ENCODE measurements around the gene SEC61B. TPM values are rescaled to one million over a fixed set of nuclear protein-coding genes. Genes with fewer than 3 reads are reported as not detected.

The SEC61B gene
- polyA plus RNA-seq, 1 experiment, result 207 TPM

DNA sequence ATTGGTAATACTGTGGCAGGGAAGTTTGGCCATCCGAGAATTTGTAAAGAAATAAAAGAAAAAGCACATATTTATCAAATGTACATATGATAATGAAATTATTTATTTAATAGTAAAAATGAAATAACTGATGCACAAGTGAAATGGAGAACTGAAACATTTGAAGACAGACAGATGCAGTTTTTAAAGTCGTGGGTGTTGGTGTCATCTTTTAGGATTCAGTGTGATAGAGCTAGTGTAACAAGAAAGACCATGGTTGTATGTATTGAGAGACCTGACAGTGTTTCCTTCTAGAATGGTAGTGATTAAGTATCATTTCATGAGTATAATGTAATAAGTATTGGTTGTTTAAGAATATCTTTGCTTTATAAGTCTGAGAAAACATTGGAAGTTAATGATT lies 2.4 kb downstream of the SEC61B start:
- Histone ChIP-seq H3K9me3 (ENCODE audit: control insufficient read depth, insufficient read depth, low read length) (no peaks in the 10 kb centered on the region; the same call in 1 of the 2 replicates), H3K4me3 (ENCODE audit: low read depth, low read length) (no peak overlapping the region), H3K27me3 (ENCODE audit: control insufficient read depth, insufficient read depth, low read length) (no peaks in the 10 kb centered on the region), H3K27ac (ENCODE audit: low read depth, low read length) (no peak overlapping the region)
- ChIA-PET CTCF (no interaction called here), POLR2A (no interaction called here)
- no peak for TF ChIP-seq CTCF (IDR thresholded peaks at IDR 0.05; ENCODE audit: low read depth, low read length)
- DNase-seq (ENCODE audit: low read depth, low spot score), result no peak

DNA sequence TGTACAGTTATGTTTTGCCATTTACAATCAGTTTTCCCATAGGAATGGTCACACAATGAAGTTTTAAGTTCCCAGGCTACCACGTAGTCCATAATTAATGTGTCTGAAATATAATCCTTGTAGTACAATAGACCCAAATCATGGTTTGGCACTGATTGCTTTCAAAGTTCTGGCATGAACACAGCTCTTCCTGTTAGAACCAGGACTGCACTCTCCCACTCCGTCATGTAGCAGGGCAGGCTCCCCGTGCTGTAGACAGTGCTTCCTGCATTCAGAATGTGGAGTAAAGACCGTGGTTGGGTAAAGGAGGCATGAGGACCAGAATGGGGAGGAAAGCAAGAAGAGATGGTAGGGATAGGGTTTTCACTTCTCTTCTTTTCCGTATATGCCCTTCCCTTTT lies 4.0 kb downstream of the SEC61B start:
- ChIA-PET CTCF (interaction anchor here (1.5 kb wide), 1 partner anchor 41 kb away, joined by 3 read pairs; no protein-coding TSS in a partner anchor), POLR2A (no interaction called here)
- no peak overlapping the region for H3K4me3 ChIP-seq (ENCODE audit: low read depth, low read length)
- no peak for TF ChIP-seq CTCF (IDR thresholded peaks at IDR 0.05; ENCODE audit: low read depth, low read length)
- H3K27ac ChIP-seq (ENCODE audit: low read depth, low read length), result no peak overlapping the region
- H3K27me3 ChIP-seq (ENCODE audit: control insufficient read depth, insufficient read depth, low read length), result no peaks in the 10 kb centered on the region
- DNase-seq (ENCODE audit: low read depth, low spot score), result no peak
- H3K9me3 ChIP-seq (ENCODE audit: control insufficient read depth, insufficient read depth, low read length), result no peaks in the 10 kb centered on the region; the same call in 1 of the 2 replicates

- no peak for TF ChIP-seq CTCF (IDR thresholded peaks at IDR 0.05; ENCODE audit: low read depth, low read length)
- no peaks in the 10 kb centered on the region for H3K9me3 ChIP-seq (ENCODE audit: control insufficient read depth, insufficient read depth, low read length)
- H3K27ac ChIP-seq (ENCODE audit: low read depth, low read length), result no peak overlapping the region
- no peaks in the 10 kb centered on the region for H3K27me3 ChIP-seq (ENCODE audit: control insufficient read depth, insufficient read depth, low read length)
- ChIA-PET POLR2A (no interaction called here), CTCF (interaction anchor here (3.6 kb wide), 1 partner anchor 45 kb away, joined by 15 read pairs; no protein-coding TSS in a partner anchor)
- no peak for DNase-seq (ENCODE audit: low read depth, low spot score)
- H3K4me3 ChIP-seq (ENCODE audit: low read depth, low read length), result no peak overlapping the region
Observed at GRCh38 chr9:99230206-99230605, 8.1 kb downstream of the SEC61B start.

GRCh38 chr9:99231711-99232110 lies 9.6 kb downstream of the SEC61B start:
- DNase-seq (ENCODE audit: low read depth, low spot score), result no peak
- POLR2A ChIA-PET, result interaction anchor here (2.8 kb wide), 1 partner anchor 10 kb away, joined by 22 read pairs; the partner anchor contains the start of genes ALG2 and SEC61B
- H3K27me3 ChIP-seq (ENCODE audit: control insufficient read depth, insufficient read depth, low read length), result no peaks in the 10 kb centered on the region
- H3K4me3 ChIP-seq (ENCODE audit: low read depth, low read length), result no peak overlapping the region
- TF ChIP-seq CTCF (IDR thresholded peaks at IDR 0.05; ENCODE audit: low read depth, low read length), result peak; percentile 61
- H3K9me3 ChIP-seq (ENCODE audit: control insufficient read depth, insufficient read depth, low read length), result no peaks in the 10 kb centered on the region
- CTCF ChIA-PET, result interaction anchor here (0.8 to 3.6 kb wide), 19 partner anchors 9 to 991 kb away, joined by 3 to 21 read pairs (median 4); partner anchors contain the start of genes ALG2 and SEC61B
- H3K27ac ChIP-seq (ENCODE audit: low read depth, low read length), result no peak overlapping the region

GRCh38 chr9:99234618-99235017 lies 12.5 kb downstream of the SEC61B start:
- no peak overlapping the region for H3K27ac ChIP-seq (ENCODE audit: low read depth, low read length)
- POLR2A ChIA-PET, result no interaction called here
- H3K27me3 ChIP-seq (ENCODE audit: control insufficient read depth, insufficient read depth, low read length), result no peaks in the 10 kb centered on the region
- CTCF ChIA-PET, result interaction anchor here (0.5 to 1.1 kb wide), 2 partner anchors 50 to 988 kb away, joined by 5 to 6 read pairs; no protein-coding TSS in a partner anchor
- TF ChIP-seq CTCF (IDR thresholded peaks at IDR 0.05; ENCODE audit: low read depth, low read length), result no peak
- no peak for DNase-seq (ENCODE audit: low read depth, low spot score)
- H3K4me3 ChIP-seq (ENCODE audit: low read depth, low read length), result no peak overlapping the region
- no peaks in the 10 kb centered on the region for H3K9me3 ChIP-seq (ENCODE audit: control insufficient read depth, insufficient read depth, low read length)
